ENCODE measurements around the gene RBM20. TPM values are rescaled to one million over a fixed set of nuclear protein-coding genes. Genes with fewer than 3 reads are reported as not detected.
"Not testable (repeated sequence)": the region's sequence is repeated elsewhere in the genome, so short reads cannot be mapped to it uniquely, and the experiment has no call there.

Gene RBM20
- total RNA-seq, 4 donors from 2014 or later, result 0.54 to 4.3 (median 1.5) TPM

- H3K27me3 ChIP-seq, result no peaks in the 10 kb centered on the region
- peaks cover 43 to 57% of the 10 kb centered on the region in 2 donors for H3K4me1 ChIP-seq
- TF ChIP-seq POLR2A (IDR thresholded peaks at IDR 0.05) (peak in 1 of 2 donors; percentile 31), CTCF (IDR thresholded peaks at IDR 0.05) (no peak)
- intact Hi-C loops (cut with DNase I), result no loop called here
- H3K27ac ChIP-seq, result peak overlapping the region; percentile 87 to 92 (median 87)
- DNase-seq, result peak; percentile 27 to 32
- H3K9me3 ChIP-seq, result no peaks in the 10 kb centered on the region
- H3K4me3 ChIP-seq (replicated peaks in 1 of 3), result no peak overlapping the region
- H3K36me3 ChIP-seq, result no peaks in the 10 kb centered on the region
- WGBS, 2 donors, result 28 to 31% methylated on average over 6 of the region's 6 CpGs
These were observed 221.2 kb downstream of the RBM20 start for GRCh38 chr10:110865186-110865808.

- peak overlapping the region; percentile 87 to 92 (median 87) for H3K27ac ChIP-seq
- peak in 1 of 2 donors; percentile 39 for DNase-seq
- H3K9me3 ChIP-seq, result no peaks in the 10 kb centered on the region
- no peaks in the 10 kb centered on the region for H3K27me3 ChIP-seq
- H3K36me3 ChIP-seq, result no peaks in the 10 kb centered on the region
- no peak for TF ChIP-seq CTCF (IDR thresholded peaks at IDR 0.05)
- H3K4me3 ChIP-seq (replicated peaks in 1 of 3), result no peak overlapping the region
- peaks cover 40 to 57% of the 10 kb centered on the region in 2 donors for H3K4me1 ChIP-seq
- 59 to 63% methylated on average over 4 of the region's 4 CpGs for WGBS, 2 donors
- intact Hi-C loops (cut with DNase I), result no loop called here
These were observed 221.8 kb downstream of the RBM20 start for GRCh38 chr10:110865809-110866482.

- DNase-seq; H3K27me3 ChIP-seq; H3K36me3 ChIP-seq; intact Hi-C loops (cut with DNase I); H3K9me3 ChIP-seq; H3K4me3 ChIP-seq (replicated peaks in 1 of 3): not testable (repeated sequence)
- 86 to 89% methylated on average over 8 of the region's 8 CpGs for WGBS, 2 donors
- Histone ChIP-seq H3K4me1 (peaks cover 40 to 58% of the 10 kb centered on the region in 2 donors), H3K27ac (peak overlapping the region; percentile 61 to 92 (median 87))
These were observed 223.1 kb downstream of the RBM20 start for GRCh38 chr10:110867011-110867806.

- WGBS, 2 donors, result 71 to 83% methylated on average over 4 of the region's 4 CpGs
- Histone ChIP-seq H3K27ac (peak overlapping the region; percentile 61 to 92 (median 68)), H3K36me3 (no peaks in the 10 kb centered on the region), H3K27me3 (no peaks in the 10 kb centered on the region), H3K4me1 (peaks cover 40 to 58% of the 10 kb centered on the region in 2 donors), H3K4me3 (replicated peaks in 1 of 3) (no peak overlapping the region), H3K9me3 (no peaks in the 10 kb centered on the region)
- no peak for DNase-seq
- no peak for TF ChIP-seq CTCF (IDR thresholded peaks at IDR 0.05)
- TF ChIP-seq POLR2A (IDR thresholded peaks at IDR 0.05), result no peak
- intact Hi-C loops (cut with DNase I), result no loop called here
These were observed 223.8 kb downstream of the RBM20 start for GRCh38 chr10:110867807-110868465.

- WGBS, 2 donors, result 86 to 94% methylated on average over 6 of the region's 6 CpGs
- no peak for DNase-seq
- Histone ChIP-seq H3K9me3 (no peaks in the 10 kb centered on the region), H3K4me3 (replicated peaks in 1 of 3) (no peak overlapping the region), H3K4me1 (peaks cover 40 to 57% of the 10 kb centered on the region in 2 donors), H3K27me3 (no peaks in the 10 kb centered on the region), H3K27ac (peak overlapping the region in 2 of 3 donors; percentile 99 to 100), H3K36me3 (no peaks in the 10 kb centered on the region)
- intact Hi-C loops (cut with DNase I), result no loop called here
- no peak for TF ChIP-seq POLR2A (IDR thresholded peaks at IDR 0.05)
- no peak for TF ChIP-seq CTCF (IDR thresholded peaks at IDR 0.05)
These were observed 224.8 kb downstream of the RBM20 start for GRCh38 chr10:110868981-110869380.

All from thyroid gland (tissue), 4 donors.